Retinal pigment epithelial cell (primary cell): ENCODE measurements around the gene OARD1.

Source experiments
- DNase-seq: peaks from one replicate; pipeline ENCODE4 v3.0.0-alpha.2; 2010; ENCODE audit warnings: low read depth
- H3K4me3 ChIP-seq: 2 replicates; pipeline ENCODE4 v1.5.1; 2011; ENCODE audit warnings: mild to moderate bottlenecking, low read length, control low read depth, moderate library complexity
- TF ChIP-seq, protein P1 (sequence below): conservative IDR thresholded peaks from 2 replicates; pipeline ENCODE4 v1.5.1; 2011; ENCODE audit warnings: low read depth, low read length, control low read depth, inconsistent platforms

Gene OARD1

DNA sequence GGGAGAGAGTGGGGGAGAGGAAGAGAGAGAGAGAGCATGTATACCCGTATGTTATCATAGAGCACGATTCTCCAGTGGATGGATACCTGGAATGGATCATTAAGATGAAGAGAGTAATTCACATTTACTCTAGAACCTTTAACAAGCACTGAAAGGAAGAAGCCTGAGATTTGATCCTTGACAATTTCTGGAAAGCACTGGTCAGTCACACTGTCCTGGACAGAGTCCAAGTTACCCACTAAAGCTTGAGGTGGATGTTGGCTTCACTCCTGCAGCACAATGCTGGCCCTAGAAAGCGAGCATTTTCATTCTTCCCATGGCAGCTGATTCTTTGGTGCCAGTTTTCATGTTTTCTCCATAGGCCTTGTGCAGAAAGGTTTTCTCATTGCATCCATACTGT, 26.2 kb upstream of the OARD1 start:
- TF ChIP-seq, protein P1, sequence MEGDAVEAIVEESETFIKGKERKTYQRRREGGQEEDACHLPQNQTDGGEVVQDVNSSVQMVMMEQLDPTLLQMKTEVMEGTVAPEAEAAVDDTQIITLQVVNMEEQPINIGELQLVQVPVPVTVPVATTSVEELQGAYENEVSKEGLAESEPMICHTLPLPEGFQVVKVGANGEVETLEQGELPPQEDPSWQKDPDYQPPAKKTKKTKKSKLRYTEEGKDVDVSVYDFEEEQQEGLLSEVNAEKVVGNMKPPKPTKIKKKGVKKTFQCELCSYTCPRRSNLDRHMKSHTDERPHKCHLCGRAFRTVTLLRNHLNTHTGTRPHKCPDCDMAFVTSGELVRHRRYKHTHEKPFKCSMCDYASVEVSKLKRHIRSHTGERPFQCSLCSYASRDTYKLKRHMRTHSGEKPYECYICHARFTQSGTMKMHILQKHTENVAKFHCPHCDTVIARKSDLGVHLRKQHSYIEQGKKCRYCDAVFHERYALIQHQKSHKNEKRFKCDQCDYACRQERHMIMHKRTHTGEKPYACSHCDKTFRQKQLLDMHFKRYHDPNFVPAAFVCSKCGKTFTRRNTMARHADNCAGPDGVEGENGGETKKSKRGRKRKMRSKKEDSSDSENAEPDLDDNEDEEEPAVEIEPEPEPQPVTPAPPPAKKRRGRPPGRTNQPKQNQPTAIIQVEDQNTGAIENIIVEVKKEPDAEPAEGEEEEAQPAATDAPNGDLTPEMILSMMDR = no peak

DNA sequence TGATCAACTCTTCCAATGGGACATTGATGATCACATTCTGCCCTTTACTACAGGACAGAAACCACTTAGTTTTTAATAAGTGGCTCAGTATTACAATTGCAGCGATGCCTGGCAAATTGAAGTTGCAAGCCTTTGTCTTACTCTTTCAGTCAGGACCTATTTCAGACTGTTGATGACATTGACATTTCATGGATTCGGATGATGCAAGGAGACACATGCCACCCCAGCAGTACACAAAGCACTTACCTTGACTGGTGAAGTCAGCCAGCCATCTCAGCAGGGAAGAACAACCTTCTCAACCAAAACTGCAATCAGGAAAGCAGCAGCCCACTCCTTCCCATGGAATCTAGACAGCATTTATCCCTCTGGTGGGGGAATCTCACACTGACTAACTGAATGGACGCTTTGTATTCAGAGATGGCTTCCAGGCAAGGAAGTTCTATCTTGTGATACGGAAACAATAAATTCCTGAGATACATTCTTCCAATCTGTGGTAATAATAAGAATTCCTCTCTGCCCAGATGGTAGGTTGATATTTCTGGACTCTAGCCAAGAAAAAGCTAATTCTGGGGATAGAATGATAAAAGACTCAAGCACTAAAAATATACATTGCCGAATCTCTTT, 25.4 kb upstream of the OARD1 start:
- no peak overlapping the region for H3K4me3 ChIP-seq
- TF ChIP-seq, protein P1 = no peak
- peak; percentile 54 for DNase-seq

More for the DNA sequence above, 26.2 kb upstream of the OARD1 start:
- DNase-seq = peak; percentile 32
- H3K4me3 ChIP-seq = no peak overlapping the region

DNA sequence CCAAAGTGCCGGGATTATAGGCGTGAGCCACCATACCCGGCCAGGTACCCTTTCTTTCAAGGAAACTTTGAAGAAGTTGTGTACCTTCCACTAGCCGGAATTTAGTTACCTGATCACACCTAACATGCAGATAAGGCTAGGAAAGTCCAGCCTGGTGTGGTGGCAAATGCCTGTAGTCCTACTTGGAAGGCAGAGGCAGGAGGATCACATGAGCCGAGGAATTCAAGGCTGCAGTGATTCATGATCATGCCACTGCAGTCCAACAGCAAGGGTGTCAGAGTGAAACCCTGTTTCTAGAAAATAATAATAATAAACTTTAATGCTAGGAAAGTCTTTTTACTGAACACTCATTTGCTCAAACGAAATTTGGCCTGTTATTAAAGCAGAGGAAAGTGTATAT, 21.6 kb upstream of the OARD1 start:
- H3K4me3 ChIP-seq = no peak overlapping the region
- peak; percentile 75 for DNase-seq
- TF ChIP-seq, protein P1 = no peak

DNA sequence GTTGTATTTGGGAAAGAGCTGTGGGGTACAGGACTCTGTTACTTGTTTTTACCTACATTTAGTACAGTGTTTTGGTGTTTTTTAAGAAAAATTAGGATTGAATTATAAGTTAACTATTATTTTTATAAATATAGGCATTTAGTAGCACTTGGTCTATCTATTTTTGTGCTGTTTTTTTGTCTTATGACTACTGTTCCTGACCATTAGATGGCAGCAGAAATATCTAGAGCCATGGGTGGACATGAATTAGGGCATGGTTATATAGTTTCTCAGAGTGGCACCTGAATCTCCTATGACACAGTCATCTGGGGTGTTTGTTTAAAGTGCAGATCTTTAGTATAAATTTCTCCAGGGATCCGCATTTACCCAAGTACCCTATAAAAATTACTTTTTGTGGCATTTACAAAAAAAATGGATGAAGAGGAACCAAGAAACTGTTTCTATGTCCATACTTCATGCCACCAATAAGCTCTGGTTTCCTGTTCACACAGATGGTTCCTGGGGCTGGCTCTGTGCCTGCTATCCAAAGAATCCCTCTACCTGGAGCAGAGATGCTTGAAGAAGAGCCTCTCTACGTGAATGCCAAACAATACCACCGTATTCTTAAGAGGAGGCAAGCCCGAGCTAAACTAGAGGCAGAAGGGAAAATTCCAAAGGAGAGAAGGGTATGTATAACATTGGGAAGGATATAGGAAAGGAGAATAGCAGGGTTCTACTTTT, 20.4 kb upstream of the OARD1 start:
- H3K4me3 ChIP-seq = no peak overlapping the region
- DNase-seq = no peak
- TF ChIP-seq, protein P1 = peak; percentile 59

DNA sequence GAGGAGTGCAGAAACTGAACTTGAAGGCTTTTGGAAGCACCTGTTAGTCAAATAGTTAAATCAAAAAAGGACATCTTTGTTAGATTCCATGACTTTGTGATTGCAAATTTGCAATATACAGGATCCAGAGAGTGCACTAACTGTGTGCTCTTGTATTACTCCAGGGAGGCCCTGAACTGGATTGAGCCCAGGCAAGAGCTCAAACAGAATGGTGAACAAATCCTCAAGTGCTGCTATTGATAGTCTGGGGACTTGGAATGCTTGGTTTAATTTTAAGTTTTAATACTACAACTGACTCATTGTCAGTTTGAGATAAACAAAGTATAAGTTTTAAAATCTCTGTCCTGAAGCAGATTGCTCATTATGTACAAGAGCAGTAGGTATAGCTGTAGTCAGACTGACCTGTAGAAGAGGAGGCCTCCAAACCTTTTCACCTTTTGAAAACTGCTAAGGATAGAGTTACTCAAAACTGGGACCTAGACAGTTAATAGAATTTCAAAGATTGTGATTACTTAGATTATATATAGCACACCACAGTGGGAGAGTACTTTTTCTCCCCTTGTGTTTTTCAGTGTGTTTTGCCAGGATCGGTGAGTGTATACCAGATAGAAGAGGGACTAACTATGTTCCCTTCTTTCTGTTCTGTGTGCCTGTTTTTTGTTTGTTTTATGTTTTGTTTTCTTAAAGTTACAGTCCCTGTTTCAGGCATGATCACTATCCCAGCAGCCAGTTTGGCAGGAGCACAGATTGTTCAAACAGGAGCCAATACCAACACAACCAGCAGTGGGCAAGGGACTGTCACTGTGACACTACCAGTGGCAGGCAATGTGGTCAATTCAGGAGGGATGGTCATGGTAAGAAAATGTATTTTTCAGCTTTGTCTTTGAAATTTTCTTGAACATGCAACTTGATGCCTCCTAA, 18.9 kb upstream of the OARD1 start:
- TF ChIP-seq, protein P1 = no peak
- no peak for DNase-seq
- H3K4me3 ChIP-seq = no peak overlapping the region

DNA sequence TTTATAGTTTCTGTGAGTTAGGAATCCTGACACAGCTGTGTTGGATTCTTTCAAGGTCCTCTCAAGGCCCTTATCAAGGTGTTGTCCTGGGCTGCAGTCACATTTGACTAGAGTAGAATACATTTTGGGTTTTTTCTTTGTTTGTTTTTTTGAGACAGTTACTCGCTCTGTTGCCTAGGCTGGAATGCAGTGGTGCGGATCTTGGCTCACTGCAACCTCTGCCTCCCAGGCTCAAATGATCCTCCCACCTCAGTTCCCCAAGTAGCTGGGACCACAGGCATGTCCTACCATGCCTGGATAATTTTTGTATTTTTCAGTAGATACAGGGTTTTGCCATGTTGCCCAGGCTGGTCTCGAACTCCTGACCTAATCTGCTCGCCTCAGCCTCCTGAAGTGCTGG, 16.3 kb upstream of the OARD1 start:
- H3K4me3 ChIP-seq = no peak overlapping the region
- TF ChIP-seq, protein P1 = no peak
- no peak for DNase-seq
